HG03175 (cell line): ENCODE measurements around the gene CUL2.
A peak's percentile ranks its signal among the peaks of the same experiment; 100 is the strongest.
"Not testable (repeated sequence)": the region's sequence is repeated elsewhere in the genome, so short reads cannot be mapped to it uniquely, and the experiment has no call there.

Source experiments
- ATAC-seq: cut with Tn5 transposase; IDR thresholded peaks from one replicate; pipeline ENCODE4 v1.9.1; 2021; ENCODE audit warnings: mild to moderate bottlenecking, moderate library complexity; ENCODE audit not compliant: unreplicated experiment

The CUL2 gene

GRCh38 chr10:35025916-35026315, 64.2 kb downstream of the CUL2 start:
- no peak for ATAC-seq

DNA sequence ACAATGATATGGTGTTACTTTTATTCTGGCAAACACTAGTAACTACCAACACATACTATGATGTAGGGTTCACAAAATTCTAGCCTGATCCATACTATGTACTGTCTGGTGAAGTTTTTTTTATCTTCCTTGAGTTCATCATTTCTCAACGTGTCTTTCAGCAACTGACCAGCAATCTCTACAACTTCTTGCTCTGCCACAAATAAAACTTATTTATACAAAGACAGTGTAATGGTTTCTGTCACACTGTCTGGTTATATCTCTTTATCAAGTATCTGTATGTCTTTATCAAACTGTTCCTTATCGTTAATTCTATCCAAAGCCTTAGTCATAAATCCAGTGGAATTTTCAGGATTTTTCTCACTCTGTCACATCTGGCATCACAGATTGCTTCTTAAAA, 69.7 kb downstream of the CUL2 start:
- ATAC-seq, result no peak

DNA sequence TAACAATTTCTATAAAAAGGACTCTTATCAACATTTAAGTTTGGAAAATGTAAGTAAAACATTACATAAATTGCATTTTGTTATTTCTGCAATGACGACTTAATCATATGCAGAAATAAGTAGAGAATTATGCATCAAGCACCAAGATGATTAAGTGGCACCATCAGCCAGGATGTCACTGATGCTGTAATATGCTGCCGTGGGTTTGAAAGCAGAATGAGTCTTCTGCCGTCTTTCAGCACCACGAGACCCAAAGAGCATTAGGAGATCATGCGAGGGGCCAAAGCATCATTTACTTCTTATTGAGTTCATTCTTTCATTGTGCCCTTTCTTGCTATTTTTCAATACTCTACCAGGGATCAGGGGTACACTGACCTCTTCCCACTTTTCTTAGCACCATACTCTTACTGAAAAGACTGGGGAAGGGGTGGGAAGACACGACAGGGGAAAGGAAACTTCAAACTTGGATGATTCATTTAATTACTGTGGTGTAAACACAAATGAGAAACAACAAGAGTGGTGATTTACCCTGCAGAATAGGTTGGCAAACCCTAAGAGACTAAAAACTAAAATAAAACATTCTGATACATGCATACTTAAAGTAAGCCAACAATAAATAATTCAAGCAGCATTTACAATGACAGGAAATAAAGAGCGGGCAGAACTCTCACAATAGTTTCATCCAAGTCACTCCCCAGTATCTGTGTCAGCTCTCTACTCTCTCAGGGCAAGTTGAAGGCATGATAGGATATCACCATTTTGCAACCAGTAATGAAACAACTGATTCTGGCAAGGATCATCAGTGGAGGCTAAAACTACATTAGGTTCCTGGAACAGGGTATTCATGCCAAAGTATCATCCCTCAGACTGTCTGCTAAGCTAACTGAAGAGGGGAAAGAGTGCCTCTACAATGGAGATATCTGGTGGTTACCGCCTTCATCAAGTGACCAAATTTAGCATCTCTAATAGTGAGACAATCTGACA, 70.8 kb downstream of the CUL2 start:
- no peak for ATAC-seq

DNA sequence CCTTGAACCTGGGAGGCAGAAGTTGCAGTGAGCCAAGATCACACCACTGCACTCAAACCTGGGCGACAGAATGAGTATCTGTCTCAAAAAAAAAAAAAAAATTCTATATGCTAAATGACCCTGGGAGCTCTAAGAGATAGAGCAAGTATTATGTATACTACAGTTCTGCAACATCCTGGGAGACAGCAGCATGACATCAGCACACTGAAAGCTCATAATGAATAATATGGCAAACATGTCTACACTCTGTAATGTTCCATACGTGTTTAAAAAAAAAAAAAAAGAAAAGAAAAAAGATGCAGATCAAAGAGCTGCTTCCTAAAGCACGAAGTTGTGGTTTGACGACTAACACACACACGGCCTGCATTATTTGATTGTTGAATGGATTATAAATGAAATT, 72.5 kb downstream of the CUL2 start:
- no peak for ATAC-seq

- ATAC-seq, result no peak
Observed at GRCh38 chr10:35015843-35016408, 74.2 kb downstream of the CUL2 start.

- ATAC-seq, result no peak
Observed at GRCh38 chr10:35012781-35013180, 77.4 kb downstream of the CUL2 start.

GRCh38 chr10:35011771-35012191, 78.4 kb downstream of the CUL2 start:
- no peak for ATAC-seq

GRCh38 chr10:35007858-35008301, 82.3 kb downstream of the CUL2 start:
- no peak for ATAC-seq

- no peak for ATAC-seq
Observed at GRCh38 chr10:35006836-35007235, 83.3 kb downstream of the CUL2 start.

DNA sequence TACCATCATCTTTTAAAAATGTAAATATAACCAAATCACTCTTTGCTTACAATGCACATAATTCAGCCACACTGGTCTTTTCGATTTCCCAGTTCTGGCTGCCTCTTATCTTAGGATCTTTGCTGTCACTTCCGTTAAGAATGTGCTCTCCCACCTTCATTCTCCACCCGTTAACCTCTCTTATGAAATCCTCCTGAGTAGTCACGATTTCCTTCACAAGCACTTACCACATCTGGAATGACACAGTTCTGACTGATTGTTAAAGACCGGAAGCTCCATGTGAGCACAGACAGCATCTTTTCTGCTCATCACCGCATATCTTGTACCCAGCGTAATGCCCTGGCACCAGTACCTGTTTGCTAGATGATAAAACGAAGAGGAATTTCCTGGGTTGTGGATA, 84.3 kb downstream of the CUL2 start:
- no peak for ATAC-seq

DNA sequence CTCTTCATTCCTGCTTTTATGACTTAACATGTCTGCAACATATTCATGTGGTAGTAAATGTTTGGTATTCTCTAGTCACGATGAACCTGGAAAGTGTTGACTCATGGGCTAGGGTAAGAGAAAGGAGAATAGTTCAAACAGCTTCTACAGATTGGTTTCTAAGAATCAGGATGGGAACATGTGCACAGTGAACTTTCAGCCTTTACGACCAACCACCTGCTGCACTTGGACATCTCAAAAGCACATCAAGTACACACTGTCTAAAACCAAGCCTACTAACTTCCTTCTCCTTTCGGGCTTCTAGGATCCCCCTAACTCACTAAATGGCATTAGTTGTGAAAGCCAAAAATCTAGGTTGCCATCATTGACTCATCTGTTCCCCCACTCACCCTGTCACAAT, 85.5 kb downstream of the CUL2 start:
- no peak for ATAC-seq

DNA sequence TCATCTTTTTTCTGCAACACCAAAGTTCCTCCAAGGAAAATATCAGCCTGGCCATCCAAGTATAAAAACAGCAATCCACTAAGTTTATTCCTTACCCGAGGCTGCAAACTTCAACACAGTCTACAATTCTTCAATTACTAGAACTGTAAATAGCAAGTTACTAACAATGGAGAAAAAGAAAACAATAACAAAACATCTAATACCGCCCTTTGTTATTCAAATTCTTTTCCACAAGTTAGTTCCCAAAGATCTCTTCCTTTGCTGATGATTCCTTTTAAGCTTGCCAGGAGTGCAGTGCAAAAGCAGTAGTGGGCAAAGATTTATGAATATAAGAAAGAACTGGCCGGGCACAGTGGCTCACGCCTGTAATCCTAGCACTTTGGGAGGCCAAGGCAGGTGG, 86.2 kb downstream of the CUL2 start:
- ATAC-seq, result no peak

GRCh38 chr10:35000936-35001335, 89.2 kb downstream of the CUL2 start:
- no peak for ATAC-seq

GRCh38 chr10:34999532-34999931, 90.6 kb downstream of the CUL2 start:
- ATAC-seq, result no peak

GRCh38 chr10:34998940-34999339, 91.2 kb downstream of the CUL2 start:
- ATAC-seq, result no peak

DNA sequence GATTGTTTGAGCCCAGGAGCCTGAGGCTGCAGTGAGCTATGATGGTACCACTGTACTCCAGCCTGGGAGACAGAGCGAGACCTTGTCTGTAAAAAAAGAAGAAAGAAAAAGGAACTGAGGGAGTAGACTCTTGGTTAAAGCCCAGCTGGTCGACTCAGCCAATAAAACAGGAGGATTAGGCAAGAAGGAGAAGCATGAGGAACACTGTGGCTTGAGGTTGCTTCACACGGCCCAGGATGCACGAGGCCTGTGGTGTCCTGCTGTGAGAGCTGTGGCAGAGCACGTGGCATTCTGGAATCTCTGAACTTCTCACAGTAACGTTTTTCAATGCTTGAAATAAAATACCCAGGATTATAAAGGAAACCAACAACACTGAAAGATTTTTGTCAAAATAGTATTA, 93.3 kb downstream of the CUL2 start:
- no peak for ATAC-seq

- ATAC-seq, result no peak
Observed at GRCh38 chr10:34995925-34996324, 94.2 kb downstream of the CUL2 start.

- ATAC-seq, result peak; percentile 93
Observed at GRCh38 chr10:34994565-34995142, 95.5 kb downstream of the CUL2 start.

- ATAC-seq, result no peak
Observed at GRCh38 chr10:34993782-34994181, 96.4 kb downstream of the CUL2 start.

- ATAC-seq, result not testable (repeated sequence)
Observed at GRCh38 chr10:34991117-34991516, 99.0 kb downstream of the CUL2 start.

GRCh38 chr10:34988397-34989067, 101.6 kb downstream of the CUL2 start:
- ATAC-seq, result no peak
